HG03575 (cell line): ENCODE data around the gene FAM13C.
"Not testable (repeated sequence)": the region's sequence is repeated elsewhere in the genome, so short reads cannot be mapped to it uniquely, and the experiment has no call there.

Experiments used
- ATAC-seq: cut with Tn5 transposase; IDR thresholded peaks from one replicate; pipeline ENCODE4 v1.9.1; 2021; ENCODE audit not compliant: unreplicated experiment, insufficient number of reproducible peaks, low FRiP score; ENCODE audit errors: extremely low read depth

FAM13C gene

DNA sequence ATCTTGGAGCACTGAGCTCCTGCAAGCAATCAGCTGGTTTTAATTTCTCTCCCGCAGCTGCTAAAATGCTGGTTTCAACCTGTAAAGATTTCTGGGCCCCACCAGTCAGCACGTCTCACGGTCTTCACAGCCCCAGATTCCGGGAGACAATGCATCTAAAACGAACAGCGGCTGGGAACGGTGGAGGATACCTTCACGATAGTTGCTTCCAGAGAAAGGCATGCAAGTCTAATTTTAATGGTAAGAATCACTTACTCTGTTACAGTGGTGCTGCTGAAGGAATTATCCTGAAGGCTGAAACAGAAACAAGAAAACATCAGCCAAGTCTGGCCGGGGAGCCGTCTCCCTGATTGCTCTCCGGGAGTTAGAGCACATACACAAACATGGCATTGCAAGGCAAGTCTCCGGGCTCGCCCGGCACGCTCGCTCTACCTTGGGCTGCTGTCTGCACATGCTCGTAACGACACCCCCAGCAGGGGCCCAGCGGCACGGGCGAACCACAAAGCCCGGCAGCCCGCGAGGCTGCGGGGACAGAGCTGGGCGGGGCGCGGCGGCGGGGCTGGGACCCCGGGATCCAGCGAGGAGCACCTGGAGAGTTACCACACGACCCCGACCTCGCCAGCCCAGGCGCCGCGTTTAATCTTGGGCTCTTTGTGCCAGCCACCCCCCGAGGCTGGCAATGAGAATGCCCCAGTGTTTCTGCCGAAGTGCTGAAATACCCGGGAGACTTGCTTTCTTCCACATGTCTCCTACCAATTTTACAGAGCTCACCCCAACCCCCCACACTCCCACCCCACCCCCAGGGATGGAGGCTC is at the start of gene FAM13C:
TSS of gene FAM13C (minus strand) at position 406 of the 815 bp plus-strand sequence. CDS start at position 317, 89 bp downstream.
- ATAC-seq: no peak

- no peak for ATAC-seq
Observed at GRCh38 chr10:59405235-59405634, 42.9 kb upstream of the FAM13C start.

DNA sequence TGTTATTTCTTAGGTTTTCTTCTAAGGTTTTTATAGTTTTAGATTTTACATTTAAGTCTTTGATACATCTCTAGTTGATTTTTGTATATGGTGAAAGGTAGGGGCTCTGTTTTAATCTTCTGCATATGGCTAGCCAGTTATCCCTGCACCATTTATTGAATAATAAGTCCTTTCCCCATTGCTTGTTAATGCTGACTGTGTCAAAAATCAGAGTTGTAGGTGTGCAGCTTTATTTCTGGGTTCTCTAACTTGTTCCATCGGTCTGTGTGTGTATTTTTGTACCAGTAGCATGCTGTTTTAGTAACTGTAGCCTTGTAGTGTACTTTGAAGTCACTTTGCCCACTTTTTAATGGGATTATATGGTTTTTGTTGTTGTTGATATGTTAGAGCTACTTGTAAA is 37.9 kb upstream of the FAM13C start:
- ATAC-seq: no peak

DNA sequence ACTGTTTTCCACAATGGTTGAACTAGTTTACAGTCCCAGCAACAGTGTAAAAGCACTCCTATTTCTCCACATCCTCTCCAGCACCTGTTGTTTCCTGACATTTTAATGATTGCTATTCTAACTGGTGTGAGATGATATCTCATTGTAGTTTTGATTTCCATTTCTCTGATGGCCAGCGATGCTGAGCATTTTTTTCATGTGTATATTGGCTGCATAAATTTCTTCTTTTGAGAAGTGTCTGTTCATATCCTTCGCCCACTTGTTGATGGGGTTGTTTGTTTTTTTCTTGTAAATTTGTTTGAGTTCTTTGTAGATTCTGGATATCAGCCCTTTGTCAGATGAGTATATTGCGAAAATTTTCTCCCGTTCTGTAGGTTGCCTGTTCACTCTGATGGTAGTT is 37.0 kb upstream of the FAM13C start:
- ATAC-seq: not testable (repeated sequence)

- ATAC-seq: no peak
Observed at GRCh38 chr10:59397961-59398360, 35.6 kb upstream of the FAM13C start.

DNA sequence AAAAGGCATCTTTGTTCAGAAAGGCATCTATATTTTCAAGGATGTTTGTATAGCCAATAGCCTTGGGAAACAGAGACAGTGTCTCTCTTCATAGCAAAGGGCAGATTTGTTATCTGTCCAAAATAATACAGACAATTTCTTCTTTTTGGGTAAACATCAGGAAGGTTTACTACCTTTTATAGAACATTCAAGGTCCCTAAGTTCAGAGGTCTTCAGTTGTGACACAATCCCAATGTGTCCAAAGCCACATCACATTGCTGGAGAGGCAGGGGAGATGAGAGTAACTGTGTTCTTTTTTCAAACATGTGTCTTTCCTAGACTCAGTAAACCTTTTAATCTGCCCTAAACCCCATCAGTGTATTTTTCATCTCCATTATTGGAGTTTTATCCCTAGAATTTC is 33.6 kb upstream of the FAM13C start:
- ATAC-seq: no peak

DNA sequence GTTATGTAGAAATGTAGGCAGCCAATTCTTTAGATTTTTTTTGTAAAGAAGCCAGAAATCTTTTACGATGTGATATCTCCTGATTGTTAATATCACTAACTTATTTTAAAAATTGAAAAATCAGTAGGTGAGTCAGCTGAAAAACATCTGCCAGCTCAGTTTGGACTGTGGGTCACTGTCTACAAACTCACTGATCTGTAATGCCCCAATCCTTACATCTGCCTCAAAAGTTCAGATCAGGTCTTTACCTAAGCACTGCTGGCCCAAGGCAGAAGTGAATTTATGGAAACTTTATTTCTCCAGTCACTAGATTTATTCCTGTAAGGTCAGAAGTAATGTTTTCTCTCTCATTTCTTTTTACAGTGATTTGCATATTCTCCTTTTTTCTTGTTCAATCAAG is 31.0 kb upstream of the FAM13C start:
- no peak for ATAC-seq

- no peak for ATAC-seq
Observed at GRCh38 chr10:59391060-59391459, 28.7 kb upstream of the FAM13C start.

GRCh38 chr10:59388671-59388976 is 26.3 kb upstream of the FAM13C start:
- ATAC-seq: no peak

GRCh38 chr10:59387951-59388670 is 25.8 kb upstream of the FAM13C start:
- no peak for ATAC-seq

- ATAC-seq: no peak
Observed at GRCh38 chr10:59384761-59385160, 22.4 kb upstream of the FAM13C start.

GRCh38 chr10:59383908-59384307 is 21.6 kb upstream of the FAM13C start:
- no peak for ATAC-seq

GRCh38 chr10:59383436-59383835 is 21.1 kb upstream of the FAM13C start:
- ATAC-seq: no peak

GRCh38 chr10:59382831-59383295 is 20.5 kb upstream of the FAM13C start:
- no peak for ATAC-seq

- ATAC-seq: no peak
Observed at GRCh38 chr10:59381687-59382086, 19.3 kb upstream of the FAM13C start.

- ATAC-seq: no peak
Observed at GRCh38 chr10:59376846-59377245, 14.5 kb upstream of the FAM13C start.

GRCh38 chr10:59375990-59376389 is 13.6 kb upstream of the FAM13C start:
- no peak for ATAC-seq

DNA sequence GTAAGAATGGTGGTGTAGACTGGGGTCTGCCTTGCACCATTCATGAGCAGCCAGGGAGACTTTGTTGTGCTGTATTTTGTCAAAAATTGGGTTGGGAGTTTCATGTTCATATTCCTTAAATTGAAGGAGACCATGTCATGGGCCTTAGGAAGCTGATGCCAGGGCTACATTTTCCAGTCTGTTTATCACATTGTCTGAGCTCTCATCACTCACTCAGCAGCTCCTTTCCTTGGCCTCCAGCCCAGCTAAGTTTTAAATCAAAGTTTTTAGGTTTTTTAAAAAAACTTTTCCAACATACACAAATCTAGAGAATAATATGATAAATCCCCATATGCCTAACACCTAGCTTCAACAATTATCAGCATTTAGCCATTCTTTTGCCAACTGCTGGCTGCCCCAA is 12.6 kb upstream of the FAM13C start:
- ATAC-seq: no peak

GRCh38 chr10:59373071-59373470 is 10.7 kb upstream of the FAM13C start:
- no peak for ATAC-seq

DNA sequence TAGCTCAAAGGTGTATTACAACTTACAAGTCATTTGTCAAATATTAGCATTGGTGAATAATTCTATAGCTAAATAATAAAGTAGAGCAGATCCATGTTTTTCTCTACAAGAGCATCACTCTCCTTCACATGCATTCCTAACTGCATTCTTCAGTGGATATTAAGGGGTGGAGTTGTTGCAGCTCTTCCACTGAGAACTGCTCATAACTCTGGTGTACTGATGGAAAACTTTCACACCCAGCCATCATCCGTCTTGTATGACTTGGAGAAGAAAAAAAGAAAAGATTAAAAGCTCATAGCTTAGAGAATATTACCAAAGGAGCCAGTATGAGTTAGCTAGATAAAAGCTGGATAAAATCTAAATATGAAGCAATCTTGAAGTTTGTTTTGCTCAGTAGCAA is 10.2 kb upstream of the FAM13C start:
- no peak for ATAC-seq
